ENCODE results near the gene DOK5.

DNA sequence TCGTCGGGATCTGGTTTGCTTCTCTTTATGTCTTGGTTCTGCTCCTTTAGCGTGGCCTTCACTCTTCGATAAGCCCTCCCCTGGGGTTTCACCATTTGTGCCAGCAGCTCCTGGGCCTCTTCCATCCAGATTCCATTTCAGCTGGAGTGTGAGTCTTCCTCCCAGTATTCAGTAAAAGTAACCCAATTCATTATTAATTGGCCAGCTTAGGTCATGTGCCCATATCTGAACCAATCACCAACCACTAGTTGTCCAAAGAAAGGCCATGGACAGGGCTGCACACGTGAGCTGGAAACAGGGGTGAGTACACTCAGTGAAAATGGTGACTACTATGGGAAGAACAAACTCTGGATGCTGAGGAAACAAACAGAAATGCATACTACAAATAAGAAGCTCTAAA lies 2.8 kb upstream of the DOK5 start:
- TF ChIP-seq CTCF (IDR thresholded peaks at IDR 0.05; ENCODE audit: low read depth, low read length) (no peak), MAX (IDR thresholded peaks at IDR 0.05; ENCODE audit: low read depth, low read length) (no peak)

Measured in NB4 (cell line).